ENCODE measurements around the gene AMPD1. TPM values are rescaled to one million over a fixed set of nuclear protein-coding genes. Genes with fewer than 3 reads are reported as not detected.

Gene AMPD1
- total and polyA plus RNA-seq, 5 donors, result not detected

DNA sequence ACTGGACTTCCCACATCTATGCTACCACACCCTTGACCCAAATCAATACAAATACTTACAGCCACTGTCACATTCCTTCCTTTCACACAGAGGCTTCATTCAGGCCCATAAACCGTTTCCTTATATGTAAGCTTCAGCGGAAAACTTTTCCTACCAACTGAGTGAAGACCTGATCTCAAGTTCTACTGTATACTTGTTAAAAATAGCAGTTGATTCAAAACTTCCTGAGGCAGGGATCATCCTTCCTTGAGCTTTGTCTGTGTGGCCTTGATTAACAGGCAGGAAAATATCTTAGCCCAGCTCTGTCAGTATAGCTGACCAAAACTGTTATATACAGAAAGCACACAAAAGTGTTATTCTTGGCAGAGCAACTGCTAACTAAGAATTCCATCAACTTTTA lies 68.2 kb downstream of the AMPD1 start:
- DNase-seq (no peak), ATAC-seq (no peak)
- no peak overlapping the region for H3K27ac ChIP-seq (ENCODE audit: low read length)
- intact Hi-C loops (cut with DNase I), result no loop called here
- H3K4me3 ChIP-seq (ENCODE audit: low read length), result no peak overlapping the region
- H3K9me3 ChIP-seq (ENCODE audit: control insufficient read depth, low read length), result no peaks in the 10 kb centered on the region
- H3K4me1 ChIP-seq (ENCODE audit: control insufficient read depth, insufficient read depth, low read length), result no peaks in the 10 kb centered on the region
- no peaks in the 10 kb centered on the region for H3K27me3 ChIP-seq (ENCODE audit: control insufficient read depth, insufficient read depth)
- 36% methylated on average over 2 of the region's 2 CpGs for WGBS

DNA sequence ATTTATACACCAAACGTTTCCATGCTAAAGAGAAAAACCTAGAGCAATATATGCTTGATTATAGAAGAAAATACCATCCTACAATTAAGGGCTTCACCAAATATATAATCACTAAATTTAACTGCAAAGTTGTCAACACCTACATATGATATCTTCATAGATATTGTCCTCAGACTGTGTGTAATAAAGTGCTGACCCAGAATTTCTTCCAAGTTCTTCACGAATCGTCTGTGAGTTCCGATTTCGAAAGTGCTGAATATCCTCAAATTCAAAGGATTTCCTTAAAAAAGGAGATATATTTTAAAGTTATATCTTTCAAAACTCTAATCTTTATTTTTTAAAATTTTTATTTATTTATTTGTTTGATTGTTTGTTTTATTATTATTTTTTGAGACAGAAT lies 72.0 kb downstream of the AMPD1 start:
- 93% methylated on average over 5 of the region's 5 CpGs for WGBS
- ATAC-seq (no peak), DNase-seq (no peak)
- Histone ChIP-seq H3K4me1 (ENCODE audit: control insufficient read depth, insufficient read depth, low read length) (no peaks in the 10 kb centered on the region), H3K27me3 (ENCODE audit: control insufficient read depth, insufficient read depth) (no peaks in the 10 kb centered on the region), H3K4me3 (ENCODE audit: low read length) (no peak overlapping the region), H3K9me3 (ENCODE audit: control insufficient read depth, low read length) (no peaks in the 10 kb centered on the region), H3K27ac (ENCODE audit: low read length) (no peak overlapping the region)
- intact Hi-C loops (cut with DNase I), result no loop called here

Other genes with a start within 250 kb of the AMPD1 start
- 10 to 100 TPM; 17.8 to 23.2 (median 18.5) TPM for gene TRIM33, start 184.3 kb downstream of the AMPD1 start, total RNA-seq
- gene TRIM33, start 184.3 kb downstream of the AMPD1 start, polyA plus RNA-seq, result 5.2 TPM
- 10 to 100 TPM; 33.0 to 36.0 (median 33.8) TPM for gene BCAS2, start 113.9 kb downstream of the AMPD1 start, total RNA-seq
- 40.1 TPM for gene BCAS2, start 113.9 kb downstream of the AMPD1 start, polyA plus RNA-seq
- gene DENND2C, start 25.5 kb downstream of the AMPD1 start, total RNA-seq, result 1 to 10 TPM; 2.2 to 3.7 (median 2.6) TPM
- gene DENND2C, start 25.5 kb downstream of the AMPD1 start, polyA plus RNA-seq, result 1.5 TPM
- 10 to 100 TPM in 1 of 4 donors, 1 to 10 TPM in 3; 7.3 to 12.8 (median 8.9) TPM for gene NRAS, start 21.2 kb upstream of the AMPD1 start, total RNA-seq
- 4.8 TPM for gene NRAS, start 21.2 kb upstream of the AMPD1 start, polyA plus RNA-seq
- gene CSDE1, start 62.4 kb upstream of the AMPD1 start, total RNA-seq, result 100 to 1,000 TPM; 699 to 819 (median 772) TPM
- gene CSDE1, start 62.4 kb upstream of the AMPD1 start, polyA plus RNA-seq, result 227 TPM
- 10 to 100 TPM; 31.3 to 36.9 (median 34.7) TPM for gene SIKE1, start 85.1 kb upstream of the AMPD1 start, total RNA-seq
- 17.9 TPM for gene SIKE1, start 85.1 kb upstream of the AMPD1 start, polyA plus RNA-seq
- gene SYCP1, start 159.3 kb upstream of the AMPD1 start, total RNA-seq, result not detected
- gene SYCP1, start 159.3 kb upstream of the AMPD1 start, polyA plus RNA-seq, result not detected